HG02610 (cell line): ENCODE measurements around the gene PIGBOS1.
"Not testable (repeated sequence)": the region's sequence is repeated elsewhere in the genome, so short reads cannot be mapped to it uniquely, and the experiment has no call there.

Experiments used
- ATAC-seq: cut with Tn5 transposase; IDR thresholded peaks from one replicate; pipeline ENCODE4 v1.9.1; 2021; ENCODE audit warnings: mild to moderate bottlenecking, moderate library complexity; ENCODE audit not compliant: unreplicated experiment

The PIGBOS1 gene

GRCh38 chr15:55302801-55303200, 16.1 kb downstream of the PIGBOS1 start:
- ATAC-seq: not testable (repeated sequence)

GRCh38 chr15:55297315-55297714, 21.6 kb downstream of the PIGBOS1 start:
- ATAC-seq: no peak

GRCh38 chr15:55290528-55291057, 28.3 kb downstream of the PIGBOS1 start:
- peak; percentile 73 for ATAC-seq

- ATAC-seq: peak; percentile 79
Observed at GRCh38 chr15:55289746-55290527, 29.0 kb downstream of the PIGBOS1 start, which contains the start of gene RAB27A. Gene RAB27A, minus strand, starts transcription at chr15:55289813. Its CDS starts 54,879 bp downstream, at chr15:55234934.

GRCh38 chr15:55289011-55289745, 29.7 kb downstream of the PIGBOS1 start:
- peak; percentile 33 for ATAC-seq

DNA sequence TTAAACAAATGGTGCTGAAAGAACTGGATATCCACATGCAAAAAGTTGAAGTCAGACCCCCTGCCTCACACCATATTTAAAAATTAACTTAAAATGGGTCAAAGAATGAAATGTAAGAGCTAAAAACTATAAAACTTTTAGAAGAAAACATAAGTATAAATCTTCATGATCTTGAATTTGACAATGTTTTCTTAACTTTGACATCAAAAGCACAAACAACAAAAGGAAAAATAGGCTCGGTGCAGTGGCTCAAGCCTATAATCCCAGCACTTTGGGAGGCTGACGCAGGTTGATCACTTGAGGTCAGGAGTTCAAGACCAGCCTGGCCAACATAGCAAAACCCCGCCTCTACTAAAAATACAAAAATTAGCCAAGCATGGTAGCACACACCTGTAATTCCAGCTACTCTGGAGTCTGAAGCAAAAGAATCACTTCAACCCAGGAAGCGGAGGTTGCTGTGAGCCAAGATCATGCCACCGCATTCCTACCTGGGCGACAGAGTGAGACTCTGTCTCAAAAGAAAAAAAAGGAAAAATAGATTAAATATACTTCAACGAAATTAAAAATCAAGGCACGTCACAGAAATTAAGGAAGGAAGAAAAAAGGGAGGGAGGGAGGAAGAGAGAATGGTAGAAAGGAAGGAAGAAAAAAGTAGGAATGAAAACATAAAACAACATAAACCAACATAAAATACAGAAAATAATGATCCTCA, 30.8 kb downstream of the PIGBOS1 start:
- no peak for ATAC-seq

DNA sequence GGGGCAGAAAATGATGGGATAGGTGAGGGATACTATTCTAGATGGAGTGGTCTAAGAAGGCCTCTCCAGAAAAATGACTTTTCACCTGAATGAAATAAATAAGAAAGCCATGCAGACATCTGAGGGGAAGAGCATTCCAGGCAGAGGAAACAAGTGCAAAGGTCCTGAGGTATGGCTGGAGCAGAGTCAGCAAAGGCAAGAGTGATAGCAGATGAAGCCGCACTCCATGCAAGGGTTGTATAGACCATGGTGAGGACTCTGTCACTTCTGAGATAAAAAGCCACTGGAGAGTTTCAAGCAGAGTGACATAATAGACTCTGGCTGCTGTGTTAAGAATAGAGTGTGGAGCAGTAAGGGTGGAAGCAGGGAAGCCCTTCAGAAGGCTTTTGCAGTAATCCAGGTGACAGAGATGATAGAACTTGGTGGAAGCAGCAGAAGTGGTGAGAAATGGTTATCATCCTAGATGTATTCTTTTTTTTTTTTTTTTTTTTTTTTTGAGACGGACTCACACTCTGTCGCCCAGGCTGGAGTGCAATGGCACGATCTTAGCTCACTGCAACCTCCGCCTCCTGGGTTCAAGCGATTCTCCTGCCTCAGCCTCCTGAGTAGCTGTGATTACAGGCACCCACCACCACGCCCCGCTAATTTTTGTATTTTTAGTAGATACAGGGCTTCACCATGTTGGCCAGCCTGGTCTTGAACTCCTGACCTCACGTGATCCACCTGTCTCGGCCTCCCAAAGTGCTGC, 32.3 kb downstream of the PIGBOS1 start:
- not testable (repeated sequence) for ATAC-seq

DNA sequence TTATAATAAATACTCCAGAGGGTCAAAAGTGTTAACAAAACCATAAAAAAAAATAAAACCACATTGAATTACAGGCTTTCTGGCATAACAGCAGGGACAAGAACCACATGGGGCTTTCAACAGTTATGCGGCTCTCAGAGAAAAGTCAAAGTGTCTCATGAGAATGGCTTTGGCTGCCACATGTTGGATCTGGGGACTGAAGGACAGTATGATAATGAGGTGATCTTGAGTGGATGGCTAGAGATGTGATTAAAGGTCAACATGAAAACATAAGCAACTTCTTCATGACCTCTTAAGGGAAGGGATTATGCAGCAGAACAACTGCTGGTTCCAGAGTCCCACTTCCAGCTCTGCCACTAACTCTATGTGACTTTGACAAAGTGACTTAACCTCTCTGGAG, 34.5 kb downstream of the PIGBOS1 start:
- ATAC-seq: no peak

DNA sequence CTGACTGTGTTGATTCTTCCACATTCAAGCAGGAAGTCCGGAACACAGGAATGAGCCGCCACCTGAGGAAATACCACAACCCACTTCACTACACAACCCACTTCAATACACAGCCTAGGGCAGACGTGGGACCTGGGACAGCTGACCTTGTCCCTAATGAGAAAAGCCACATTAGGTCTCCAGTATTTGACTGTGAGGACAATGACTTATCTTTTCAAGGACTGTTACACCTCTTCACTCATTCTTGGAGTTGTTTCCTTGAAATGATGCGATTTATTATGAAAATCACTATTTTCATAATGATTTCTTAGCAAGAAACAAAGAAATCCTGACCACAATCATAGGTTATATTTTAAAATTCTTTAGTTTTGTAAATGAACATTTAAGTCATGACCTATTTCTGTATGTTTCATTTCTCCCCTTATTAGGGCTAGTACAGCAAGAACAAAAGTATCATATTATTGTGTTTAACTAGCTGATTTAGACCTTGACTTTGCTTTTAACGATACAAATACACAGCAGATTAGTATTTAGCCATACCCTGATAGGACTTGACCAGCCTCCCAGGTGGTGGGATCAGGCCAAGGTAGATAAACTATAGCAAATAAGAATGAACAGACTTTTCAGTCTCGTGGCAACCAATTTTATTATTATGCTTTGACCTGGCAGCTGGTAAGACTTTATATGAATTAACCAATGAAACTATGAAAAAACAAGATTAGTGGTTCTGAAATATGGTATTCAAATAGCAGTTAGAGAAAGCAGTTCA, 35.4 kb downstream of the PIGBOS1 start:
- no peak for ATAC-seq

DNA sequence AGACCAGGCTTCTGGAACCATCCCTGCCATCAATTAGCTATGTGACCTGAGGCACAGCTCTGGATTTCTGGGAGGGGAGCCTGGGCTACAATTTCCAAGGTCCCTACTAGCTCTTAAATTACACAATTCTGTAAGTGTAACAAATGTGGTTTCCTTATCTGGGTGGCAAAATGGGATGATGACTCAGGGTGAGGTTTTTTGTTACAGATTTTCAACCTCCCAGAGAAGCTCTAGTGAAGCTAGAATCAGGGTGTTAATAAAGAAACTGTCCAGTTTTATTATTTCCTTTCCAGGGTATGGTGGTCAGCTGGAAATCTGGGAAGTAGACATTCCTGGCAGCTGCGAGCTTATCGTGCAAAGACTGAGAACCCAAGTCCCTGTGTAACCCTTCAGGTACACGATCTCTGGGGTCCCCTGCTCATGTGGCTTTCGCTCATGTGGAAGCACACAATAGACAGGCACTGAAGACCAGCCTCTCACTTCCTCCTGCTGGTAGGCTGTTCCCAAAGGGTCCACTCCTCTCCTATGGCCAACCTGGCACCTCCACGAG, 36.6 kb downstream of the PIGBOS1 start:
- ATAC-seq: no peak

GRCh38 chr15:55281517-55282228, 37.2 kb downstream of the PIGBOS1 start:
- no peak for ATAC-seq

GRCh38 chr15:55280589-55280988, 38.3 kb downstream of the PIGBOS1 start:
- not testable (repeated sequence) for ATAC-seq

GRCh38 chr15:55279746-55280351, 39.1 kb downstream of the PIGBOS1 start:
- ATAC-seq: peak; percentile 82

GRCh38 chr15:55279100-55279745, 39.7 kb downstream of the PIGBOS1 start:
- ATAC-seq: no peak

DNA sequence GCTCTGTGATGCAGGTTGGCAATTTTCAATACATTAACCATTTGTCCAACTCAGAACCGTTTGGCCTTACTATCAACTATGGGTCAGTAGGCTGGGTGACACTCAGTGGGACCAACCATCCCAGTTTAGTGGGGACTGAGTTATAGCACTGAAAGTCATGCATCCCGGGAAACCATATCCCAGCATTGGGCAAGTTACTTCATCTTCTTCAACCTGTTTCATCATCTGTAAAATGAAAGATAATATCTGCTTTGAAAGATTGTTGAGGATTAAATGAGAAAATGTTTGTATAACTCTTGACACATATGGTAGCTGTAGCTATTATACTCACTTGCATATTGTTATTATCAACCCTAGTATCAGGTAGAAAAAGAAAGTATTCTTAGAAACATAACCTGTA, 41.2 kb downstream of the PIGBOS1 start:
- ATAC-seq: no peak

- ATAC-seq: peak; percentile 48
Observed at GRCh38 chr15:55277116-55277564, 41.8 kb downstream of the PIGBOS1 start.

GRCh38 chr15:55276324-55276723, 42.6 kb downstream of the PIGBOS1 start:
- ATAC-seq: no peak

- ATAC-seq: no peak
Observed at GRCh38 chr15:55270291-55270690, 48.6 kb downstream of the PIGBOS1 start.
